Psoas muscle (tissue), 8 donors: Measurements from ENCODE around the gene ANG. TPM values are rescaled to one million over a fixed set of nuclear protein-coding genes. Genes with fewer than 3 reads are reported as not detected.
"Not testable (repeated sequence)": the region's sequence is repeated elsewhere in the genome, so short reads cannot be mapped to it uniquely, and the experiment has no call there.

Experiments
- ATAC-seq, 4 donors: fragments of 200-7000 bp; cut with Tn5 transposase; one replicate each; pipeline ENCODE4 v1.9.1; 2020; ENCODE audit warnings: moderate library complexity in 3 of 4, mild to moderate bottlenecking in 2 of 4
- DNase-seq, 2 donors: peaks; one replicate each; pipeline ENCODE4 v3.0.0-alpha.2; 2020
- H3K27ac ChIP-seq: fragments of 200-600 bp; one replicate; pipeline ENCODE4 v1.8.0; 2022
- H3K27me3 ChIP-seq, 3 donors: fragments of 200-600 bp in 1 of 3; one replicate each; pipeline versions ENCODE4 v1.6.1 to v1.8.0; 2013 to 2022; ENCODE audit warnings: low read length in 2 of 3, mild to moderate bottlenecking in 2 of 3, moderate library complexity in 1 of 3; ENCODE audit not compliant: insufficient read depth in 3 of 3
- H3K36me3 ChIP-seq, 2 donors: fragments of 200-600 bp in 1 of 2; one replicate each; pipeline versions ENCODE4 v1.6.1 to v1.8.0; 2013 to 2022; ENCODE audit warnings: low read depth in 1 of 2, mild to moderate bottlenecking in 1 of 2, moderate library complexity in 1 of 2; ENCODE audit not compliant: insufficient read depth in 1 of 2
- H3K4me1 ChIP-seq: fragments of 200-600 bp; one replicate; pipeline ENCODE4 v1.8.0; 2022
- H3K4me3 ChIP-seq: fragments of 200-600 bp; one replicate; pipeline ENCODE4 v1.8.0; 2022; ENCODE audit warnings: mild to moderate bottlenecking
- H3K9me3 ChIP-seq: fragments of 200-600 bp; one replicate; pipeline ENCODE4 v1.8.0; 2022
- WGBS, 3 donors: extraction: QIAGEN DNeasy Blood & Tissue Kit; methylation state at CpG; one replicate each; pipeline versions ENCODE4 v1.1.6 to v1.1.7; 2013; 5-methylcytosine and 5-hydroxymethylcytosine counted together
- intact Hi-C, 2 donors: fragments of 100-400 bp; cut with DNase I; formaldehyde crosslinking; loops; one replicate each; pipeline versions ENCODE4 v1.11.0 to v1.14.2; 2022
- polyA plus RNA-seq, 3 donors: library from polyadenylated mRNA; stranded (reverse); fragments of 200-250 nt; gene quantifications; one replicate each; pipeline ENCODE4 v1.2.3, GENCODE V29; 2013
- total RNA-seq, 4 donors: library from RNA; stranded (reverse); fragmentation: NEBNext Ultra II Directional in 2 of 4; extraction: Animal tissue kit (Norgen Biotek cat#: 25700) in 2 of 4; gene quantifications; one replicate each; pipeline versions ENCODE4 v1.2.1 to v1.2.4, GENCODE V29; 2021 to 2023
- TF ChIP-seq, protein P1 (sequence below): fragments of 200-600 bp; IDR thresholded peaks from one replicate; pipeline ENCODE4 v1.8.0; 2022; ENCODE audit warnings: antibody characterized with exemption
- donor health status: healthy with polysubstance abuse.
- donor health status: DM: no; HTN: no; CAD: no; lungs with moderate emphysema.
- donor health status: Bipolar disorder and iron deficiency.
- donor health status: healthy.
- donor health status: DM: yes; HTN: yes; CAD: no.
- donor health status: DM: no; HTN: no; CAD: no.
- donor health status: DM: no; HTN: no; CAD: no.
- donor health status: DM: yes; HTN: yes; CAD: no.

Gene ANG
- total and polyA plus RNA-seq, 7 donors, result 1.3 to 6.5 (median 3.5) TPM

DNA sequence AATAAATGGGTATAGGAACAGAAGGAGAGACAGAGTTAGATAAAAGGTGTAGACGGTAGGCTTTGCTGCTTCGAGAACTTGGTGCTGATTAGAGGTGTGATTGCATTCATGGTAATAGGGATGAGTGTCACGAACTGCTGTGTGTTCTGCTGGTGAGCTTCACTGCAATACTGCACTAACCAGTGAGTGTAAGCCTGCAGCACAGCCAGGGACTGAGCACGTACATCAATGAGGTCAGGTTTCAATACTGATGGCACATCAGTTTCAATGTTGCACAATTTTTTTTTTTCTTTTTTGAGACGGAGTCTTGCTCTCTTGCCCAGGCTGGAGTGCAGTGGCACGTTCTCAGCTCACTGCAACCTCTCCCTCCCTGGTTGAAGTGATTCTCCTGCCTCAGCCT is 32.2 kb downstream of the ANG start:
- Histone ChIP-seq H3K36me3 (no peaks in the 10 kb centered on the region), H3K4me3 (no peak overlapping the region), H3K4me1 (no peaks in the 10 kb centered on the region), H3K9me3 (no peaks in the 10 kb centered on the region), H3K27me3 (peaks cover 0 to 24% (median 2%) of the 10 kb centered on the region in 3 donors), H3K27ac (no peak overlapping the region)
- ATAC-seq (no peak), DNase-seq (no peak)
- TF ChIP-seq, protein P1, sequence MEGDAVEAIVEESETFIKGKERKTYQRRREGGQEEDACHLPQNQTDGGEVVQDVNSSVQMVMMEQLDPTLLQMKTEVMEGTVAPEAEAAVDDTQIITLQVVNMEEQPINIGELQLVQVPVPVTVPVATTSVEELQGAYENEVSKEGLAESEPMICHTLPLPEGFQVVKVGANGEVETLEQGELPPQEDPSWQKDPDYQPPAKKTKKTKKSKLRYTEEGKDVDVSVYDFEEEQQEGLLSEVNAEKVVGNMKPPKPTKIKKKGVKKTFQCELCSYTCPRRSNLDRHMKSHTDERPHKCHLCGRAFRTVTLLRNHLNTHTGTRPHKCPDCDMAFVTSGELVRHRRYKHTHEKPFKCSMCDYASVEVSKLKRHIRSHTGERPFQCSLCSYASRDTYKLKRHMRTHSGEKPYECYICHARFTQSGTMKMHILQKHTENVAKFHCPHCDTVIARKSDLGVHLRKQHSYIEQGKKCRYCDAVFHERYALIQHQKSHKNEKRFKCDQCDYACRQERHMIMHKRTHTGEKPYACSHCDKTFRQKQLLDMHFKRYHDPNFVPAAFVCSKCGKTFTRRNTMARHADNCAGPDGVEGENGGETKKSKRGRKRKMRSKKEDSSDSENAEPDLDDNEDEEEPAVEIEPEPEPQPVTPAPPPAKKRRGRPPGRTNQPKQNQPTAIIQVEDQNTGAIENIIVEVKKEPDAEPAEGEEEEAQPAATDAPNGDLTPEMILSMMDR, result no peak
- 64 to 72% (median 70%) methylated on average over 6 of the region's 6 CpGs for WGBS, 3 donors
- intact Hi-C loops, result no loop called here

DNA sequence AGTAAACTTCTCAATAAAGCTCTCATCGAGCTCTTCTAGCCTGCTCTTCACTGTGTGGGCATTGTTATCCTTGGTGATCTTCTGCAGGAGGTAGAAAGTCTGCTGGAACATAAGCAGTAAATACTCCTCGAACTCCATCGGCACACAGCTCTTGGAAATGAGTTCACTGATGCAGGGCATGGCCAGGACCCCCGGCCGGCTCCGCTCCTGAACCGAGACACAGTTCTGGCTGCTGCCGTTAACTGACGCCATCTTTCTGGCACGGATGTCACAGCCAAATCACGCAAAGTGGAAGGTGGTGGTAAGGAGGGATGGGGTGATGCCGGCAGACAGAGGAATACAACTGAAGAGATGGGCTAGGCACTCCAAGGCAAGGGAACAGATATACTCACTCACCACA is 33.5 kb downstream of the ANG start:
- ATAC-seq (no peak), DNase-seq (no peak)
- TF ChIP-seq, protein P1, result no peak
- Histone ChIP-seq H3K4me3 (no peak overlapping the region), H3K27ac (no peak overlapping the region), H3K36me3 (no peaks in the 10 kb centered on the region), H3K27me3 (peaks cover 0 to 31% (median 2%) of the 10 kb centered on the region in 3 donors), H3K9me3 (no peaks in the 10 kb centered on the region), H3K4me1 (no peaks in the 10 kb centered on the region)
- WGBS, 3 donors, result 87 to 92% (median 89%) methylated on average over 12 of the region's 12 CpGs
- intact Hi-C loops, result no loop called here

GRCh38 chr14:20723488-20723887 is 34.9 kb downstream of the ANG start:
- 22 to 30% (median 30%) methylated on average over 17 to 28 of the region's 28 CpGs for WGBS, 3 donors
- intact Hi-C loops, result no loop called here
- H3K27me3 ChIP-seq, result peaks cover 0 to 31% (median 2%) of the 10 kb centered on the region in 3 donors
- no peak for DNase-seq
- ATAC-seq, result no peak
- H3K9me3 ChIP-seq, result no peaks in the 10 kb centered on the region
- H3K27ac ChIP-seq, result no peak overlapping the region
- H3K4me1 ChIP-seq, result no peaks in the 10 kb centered on the region
- no peaks in the 10 kb centered on the region for H3K36me3 ChIP-seq
- no peak overlapping the region for H3K4me3 ChIP-seq
- TF ChIP-seq, protein P1, result no peak

- DNase-seq, H3K4me1 ChIP-seq, H3K9me3 ChIP-seq, intact Hi-C loops, ATAC-seq, H3K27ac ChIP-seq, H3K36me3 ChIP-seq, H3K4me3 ChIP-seq: not testable (repeated sequence)
- peaks cover 0 to 31% (median 2%) of the 10 kb centered on the region in 3 donors for H3K27me3 ChIP-seq
- 82 to 86% (median 85%) methylated on average over 3 of the region's 3 CpGs for whole genome bisulfite sequencing, 3 donors
Measured at GRCh38 chr14:20726121-20726520, 37.6 kb downstream of the ANG start.

- H3K36me3 ChIP-seq, result no peaks in the 10 kb centered on the region
- H3K9me3 ChIP-seq, result no peaks in the 10 kb centered on the region
- TF ChIP-seq, protein P1, result no peak
- H3K27me3 ChIP-seq, result peaks cover 0 to 31% (median 2%) of the 10 kb centered on the region in 3 donors
- no peak overlapping the region for H3K4me3 ChIP-seq
- intact Hi-C loops, result no loop called here
- H3K27ac ChIP-seq, result no peak overlapping the region
- DNase-seq, result no peak
- H3K4me1 ChIP-seq, result no peaks in the 10 kb centered on the region
- WGBS, 3 donors, result 74 to 86% (median 83%) methylated on average over 1 of the region's 1 CpG
- no peak for ATAC-seq
Measured at GRCh38 chr14:20726531-20726930, 38.0 kb downstream of the ANG start.
